HepG2 (cell line): ENCODE measurements around the gene AJM1. TPM values are rescaled to one million over a fixed set of nuclear protein-coding genes. Genes with fewer than 3 reads are reported as not detected.

Experiments used
- ATAC-seq: fragments of 200-7000 bp; cut with Tn5 transposase; 3 replicates; pipeline ENCODE4 v1.9.1; 2020; ENCODE audit warnings: mild to moderate bottlenecking, moderate library complexity
- BruUV-seq: library from RNA; stranded (reverse); fragments of 400-500 nt; replicated peaks from 2 replicates; lab custom pipeline; 2021; lab: Mats Ljungman, UMichigan
- CTCF ChIA-PET: fragments of 300-600 bp; formaldehyde crosslinking; extraction: SDS; loops from one replicate; lab custom pipeline; 2021; ENCODE audit warnings: low total read pairs, inconsistent platforms, low intra/inter-chr PET ratio; lab: Yijun Ruan, JAX
- POLR2A ChIA-PET: fragments of 350-600 bp; sonication (Branson Sonifier 250); formaldehyde crosslinking; loops from one replicate; lab custom pipeline; 2020; ENCODE audit warnings: antibody characterized with exemption, inconsistent platforms; lab: Yijun Ruan, JAX
- DNase-seq: peaks from one replicate; pipeline ENCODE4 v3.0.0-alpha.2; 2015; ENCODE audit warnings: low spot score
- FAIRE-seq: peaks from 3 replicates; lab custom pipeline; 2011; peaks lifted over from hg19 to GRCh38; lab: Jason Lieb, UNC
- H2AFZ ChIP-seq: one replicate; pipeline ENCODE4 v1.6.1; 2011; ENCODE audit warnings: low read length, inconsistent platforms
- H3K27ac ChIP-seq: fragments of 300-600 bp; 3 replicates; pipeline ENCODE4 v1.8.0; 2011; ENCODE audit warnings: mixed run types, mild to moderate bottlenecking, mixed read lengths, low read length, inconsistent platforms; ENCODE audit not compliant: insufficient read depth; ENCODE audit errors: extremely low read length
- H3K27me3 ChIP-seq, 2 experiments: fragments of 200-600 bp in 1 of 2; 2 replicates in 1 of 2; 3 replicates in 1 of 2; pipeline versions ENCODE4 v1.6.0 to v1.8.0; 2011; ENCODE audit warnings: low read length in 2 of 2, mild to moderate bottlenecking in 2 of 2, moderate library complexity in 2 of 2, inconsistent platforms in 1 of 2; ENCODE audit not compliant: insufficient read depth in 2 of 2, control insufficient read depth in 1 of 2
- H3K36me3 ChIP-seq, 2 experiments: fragments of 200-600 bp in 1 of 2; replicated peaks in 1 of 2; 2 replicates in 1 of 2; 3 replicates in 1 of 2; pipeline versions ENCODE4 v1.5.1 to v1.8.0; 2011; ENCODE audit warnings: low read length in 2 of 2, inconsistent platforms in 1 of 2; ENCODE audit not compliant: insufficient read depth in 2 of 2, control insufficient read depth in 1 of 2
- H3K4me1 ChIP-seq: 2 replicates; pipeline ENCODE4 v1.5.1; 2012; ENCODE audit warnings: low read length, inconsistent platforms; ENCODE audit not compliant: insufficient read depth
- H3K4me2 ChIP-seq: 2 replicates; pipeline ENCODE4 v1.6.0; 2011; ENCODE audit warnings: low read depth, low read length, inconsistent platforms
- H3K4me3 ChIP-seq, 3 experiments: fragments of 200-600 bp in 1 of 3; sonication (generic), shearing (Covaris generic) in 1 of 3; replicated peaks in 1 of 3; 2 replicates each; pipeline ENCODE4 v1.5.1; 2011 to 2016; ENCODE audit warnings: low read length in 3 of 3, inconsistent platforms in 2 of 3, low read depth in 2 of 3, mild to moderate bottlenecking in 2 of 3, control low read depth in 1 of 3, mixed read lengths in 1 of 3; ENCODE audit not compliant: insufficient read depth in 1 of 3
- H3K79me2 ChIP-seq: one replicate; pipeline ENCODE4 v1.6.1; 2011; ENCODE audit warnings: low read length, inconsistent platforms; ENCODE audit not compliant: insufficient read depth
- H3K9ac ChIP-seq: 2 replicates; pipeline ENCODE4 v1.6.0; 2011; ENCODE audit warnings: mild to moderate bottlenecking, low read depth, low read length, inconsistent platforms; ENCODE audit not compliant: insufficient read depth
- H3K9me3 ChIP-seq: 2 replicates; pipeline ENCODE4 v1.5.1; 2012; ENCODE audit warnings: mild to moderate bottlenecking, low read length
- H4K20me1 ChIP-seq: 2 replicates; pipeline ENCODE4 v1.6.0; 2011; ENCODE audit warnings: inconsistent platforms, mild to moderate bottlenecking, low read length, moderate library complexity; ENCODE audit not compliant: insufficient read depth
- CCAR2 ChIP-seq: fragments of 200-400 bp; formaldehyde crosslinking; optimal IDR thresholded peaks from 2 replicates; pipeline ENCODE3; 2018; ENCODE audit warnings: low read depth, mild to moderate bottlenecking, low read length, moderate library complexity
- FOXA1 ChIP-seq, 2 experiments: fragments of 450-650 bp in 1 of 2; sonication (generic) in 1 of 2; formaldehyde crosslinking in 1 of 2; IDR thresholded peaks; 2 replicates each; pipeline versions ENCODE4 v1.4.0 to v1.6.1; 2016 to 2020; ENCODE audit warnings: missing genetic modification reagents in 1 of 2
- RBM39 ChIP-seq: fragments of 200-400 bp; formaldehyde crosslinking; IDR thresholded peaks from one replicate; pipeline ENCODE4 v1.6.1; 2018; ENCODE audit warnings: antibody characterized with exemption, mild to moderate bottlenecking, low read depth, low read length; ENCODE audit not compliant: poor library complexity, severe bottlenecking
- RFX3 ChIP-seq: IDR thresholded peaks from 2 replicates; pipeline ENCODE4 v1.6.1; 2016; ENCODE audit warnings: missing biosample characterization, missing genetic modification reagents
- SALL2 ChIP-seq: sonication (generic); formaldehyde crosslinking; IDR thresholded peaks from 2 replicates; pipeline ENCODE4 v1.8.1; 2023; ENCODE audit warnings: mild to moderate bottlenecking, missing genetic modification reagents, inconsistent platforms
- TARDBP ChIP-seq: sonication (generic); formaldehyde crosslinking; IDR thresholded peaks from 2 replicates; pipeline ENCODE4 v1.8.0; 2022; ENCODE audit warnings: mild to moderate bottlenecking, missing genetic modification reagents
- TGIF2 ChIP-seq: IDR thresholded peaks from 2 replicates; pipeline ENCODE4 v1.6.1; 2016; ENCODE audit warnings: control low read depth, missing compliant biosample characterization
- ZBTB21 ChIP-seq: sonication (generic); formaldehyde crosslinking; IDR thresholded peaks from 2 replicates; pipeline ENCODE4 v1.4.0; 2020; ENCODE audit warnings: missing genetic modification reagents
- ZC3H13 ChIP-seq: sonication (generic); formaldehyde crosslinking; IDR thresholded peaks from 2 replicates; pipeline ENCODE4 v1.8.1; 2023; ENCODE audit warnings: mild to moderate bottlenecking, missing genetic modification reagents, moderate library complexity
- ZFP36 ChIP-seq: fragments of 150-350 bp; IDR thresholded peaks from 2 replicates; pipeline ENCODE4 v1.6.1; 2018; ENCODE audit warnings: borderline replicate concordance, low read length, low read depth; ENCODE audit not compliant: partially characterized antibody
- ZFX ChIP-seq: sonication (generic); formaldehyde crosslinking; IDR thresholded peaks from 2 replicates; pipeline ENCODE4 v1.4.0; 2020; ENCODE audit warnings: mild to moderate bottlenecking, low read depth, missing genetic modification reagents, moderate library complexity
- ZNF44 ChIP-seq: sonication (generic); formaldehyde crosslinking; IDR thresholded peaks from 2 replicates; pipeline ENCODE4 v1.5.1; 2020; ENCODE audit warnings: mild to moderate bottlenecking, missing genetic modification reagents
- ZNF7 ChIP-seq: IDR thresholded peaks from 2 replicates; pipeline ENCODE4 v1.6.1; 2016; ENCODE audit warnings: missing biosample characterization, missing genetic modification reagents
- ZNF883 ChIP-seq: sonication (generic); formaldehyde crosslinking; IDR thresholded peaks from 2 replicates; pipeline ENCODE4 v1.5.1; 2020; ENCODE audit warnings: mild to moderate bottlenecking, missing genetic modification reagents; ENCODE audit errors: not compliant biosample characterization
- WGBS: methylation state at CpG from one replicate; pipeline ENCODE4 v1.1.6; 2017; ENCODE audit warnings: low lambda C conversion rate; 5-methylcytosine and 5-hydroxymethylcytosine counted together
- in situ Hi-C: cut with HindIII; loops from 2 replicates; pipeline ENCODE4 v1.10.0; 2017; ENCODE audit warnings: low pct_unique_long_range_greater_than_20kb; ENCODE audit not compliant: extremely low pct_ligation_motif_present
- intact Hi-C: fragments of 100-400 bp; cut with micrococcal nuclease; formaldehyde crosslinking; loops from one replicate; pipeline ENCODE4 v1.10.0; 2022; ENCODE audit not compliant: unreplicated experiment
- polyA plus RNA-seq, 8 experiments: library from polyadenylated mRNA; depleted of rRNA in 3 of 8; stranded (reverse) in 7 of 8; unstranded in 1 of 8; fragments of >200 nt; fragmentation: Illumina TruSeq in 4 of 8; extraction: Trizol in 4 of 8; gene quantifications; 2 replicates each; pipeline versions ENCODE4 v1.2.1 to v1.2.3, GENCODE V29; 2011 to 2016; ENCODE audit warnings: low read depth in 4 of 8, missing spikeins in 1 of 8, mixed read lengths in 1 of 8; ENCODE audit not compliant: insufficient read depth in 1 of 8
- total RNA-seq, 5 experiments: library from RNA; depleted of rRNA; stranded (reverse); fragments of >200 nt; fragmentation: Illumina TruSeq; extraction: Trizol; gene quantifications; 2 replicates each; pipeline ENCODE4 v1.2.3, GENCODE V29; 2016; ENCODE audit warnings: low read depth in 1 of 5
- TF ChIP-seq, protein P1 (sequence below): IDR thresholded peaks from 2 replicates; pipeline ENCODE4 v1.6.1; 2016
- TF ChIP-seq, protein P2 (sequence below): sonication (generic); formaldehyde crosslinking; IDR thresholded peaks from 2 replicates; pipeline ENCODE4 v1.5.0; 2020; ENCODE audit warnings: mild to moderate bottlenecking, missing genetic modification reagents, borderline replicate concordance
- TF ChIP-seq, protein P3 (sequence below): sonication (generic); formaldehyde crosslinking; IDR thresholded peaks from 2 replicates; pipeline ENCODE4 v1.8.0; 2022; ENCODE audit warnings: low read depth, missing genetic modification reagents

The AJM1 gene
- total and polyA plus RNA-seq, 2 of the 13 experiments (the other 11 are each of a cell fraction or from before 2014, with no cell fraction given): 1.1 to 1.2 TPM

GRCh38 chr9:136840877-136841645, 1.2 kb upstream of the AJM1 start:
- H3K27ac ChIP-seq: peak overlapping the region; percentile 62
- POLR2A ChIA-PET: interaction anchor here (1.5 to 1.7 kb wide), 2 partner anchors 45 to 50 kb away, joined by 3 to 5 read pairs; partner anchors contain the start of genes TMEM141 and TRAF2
- no TSS peak for BruUV-seq
- TF ChIP-seq TGIF2 (peak; percentile 51; the same call in 1 of the 2 replicates), CCAR2 (no peak), ZNF883 (CRISPR knock-in tag) (no peak), TARDBP (CRISPR knock-in tag) (peak; percentile 67), ZFP36 (no peak), RBM39 (no peak), RFX3 (CRISPR knock-in tag) (peak; percentile 81), SALL2 (0 out of 2 replicates have a peak, but pooled peaks have one; percentile 29), ZFX (CRISPR knock-in tag) (no peak; the same call in 1 of the 2 replicates), FOXA1 (IDR thresholded peaks at IDR 0.05) (no peak), FOXA1 (CRISPR knock-in tag; IDR thresholded peaks at IDR 0.05) (no peak), ZNF7 (CRISPR knock-in tag) (no peak), ZBTB21 (no peak), ZC3H13 (CRISPR knock-in tag) (peak; percentile 98), ZNF44 (no peak)
- TF ChIP-seq, protein P1, sequence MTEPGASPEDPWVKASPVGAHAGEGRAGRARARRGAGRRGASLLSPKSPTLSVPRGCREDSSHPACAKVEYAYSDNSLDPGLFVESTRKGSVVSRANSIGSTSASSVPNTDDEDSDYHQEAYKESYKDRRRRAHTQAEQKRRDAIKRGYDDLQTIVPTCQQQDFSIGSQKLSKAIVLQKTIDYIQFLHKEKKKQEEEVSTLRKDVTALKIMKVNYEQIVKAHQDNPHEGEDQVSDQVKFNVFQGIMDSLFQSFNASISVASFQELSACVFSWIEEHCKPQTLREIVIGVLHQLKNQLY (CRISPR knock-in tag): no peak
- TF ChIP-seq, protein P2, sequence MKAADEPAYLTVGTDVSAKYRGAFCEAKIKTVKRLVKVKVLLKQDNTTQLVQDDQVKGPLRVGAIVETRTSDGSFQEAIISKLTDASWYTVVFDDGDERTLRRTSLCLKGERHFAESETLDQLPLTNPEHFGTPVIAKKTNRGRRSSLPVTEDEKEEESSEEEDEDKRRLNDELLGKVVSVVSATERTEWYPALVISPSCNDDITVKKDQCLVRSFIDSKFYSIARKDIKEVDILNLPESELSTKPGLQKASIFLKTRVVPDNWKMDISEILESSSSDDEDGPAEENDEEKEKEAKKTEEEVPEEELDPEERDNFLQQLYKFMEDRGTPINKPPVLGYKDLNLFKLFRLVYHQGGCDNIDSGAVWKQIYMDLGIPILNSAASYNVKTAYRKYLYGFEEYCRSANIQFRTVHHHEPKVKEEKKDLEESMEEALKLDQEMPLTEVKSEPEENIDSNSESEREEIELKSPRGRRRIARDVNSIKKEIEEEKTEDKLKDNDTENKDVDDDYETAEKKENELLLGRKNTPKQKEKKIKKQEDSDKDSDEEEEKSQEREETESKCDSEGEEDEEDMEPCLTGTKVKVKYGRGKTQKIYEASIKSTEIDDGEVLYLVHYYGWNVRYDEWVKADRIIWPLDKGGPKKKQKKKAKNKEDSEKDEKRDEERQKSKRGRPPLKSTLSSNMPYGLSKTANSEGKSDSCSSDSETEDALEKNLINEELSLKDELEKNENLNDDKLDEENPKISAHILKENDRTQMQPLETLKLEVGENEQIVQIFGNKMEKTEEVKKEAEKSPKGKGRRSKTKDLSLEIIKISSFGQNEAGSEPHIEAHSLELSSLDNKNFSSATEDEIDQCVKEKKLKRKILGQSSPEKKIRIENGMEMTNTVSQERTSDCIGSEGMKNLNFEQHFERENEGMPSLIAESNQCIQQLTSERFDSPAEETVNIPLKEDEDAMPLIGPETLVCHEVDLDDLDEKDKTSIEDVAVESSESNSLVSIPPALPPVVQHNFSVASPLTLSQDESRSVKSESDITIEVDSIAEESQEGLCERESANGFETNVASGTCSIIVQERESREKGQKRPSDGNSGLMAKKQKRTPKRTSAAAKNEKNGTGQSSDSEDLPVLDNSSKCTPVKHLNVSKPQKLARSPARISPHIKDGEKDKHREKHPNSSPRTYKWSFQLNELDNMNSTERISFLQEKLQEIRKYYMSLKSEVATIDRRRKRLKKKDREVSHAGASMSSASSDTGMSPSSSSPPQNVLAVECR (CRISPR knock-in tag): peak; percentile 33; the same call in 1 of the 2 replicates
- TF ChIP-seq, protein P3, sequence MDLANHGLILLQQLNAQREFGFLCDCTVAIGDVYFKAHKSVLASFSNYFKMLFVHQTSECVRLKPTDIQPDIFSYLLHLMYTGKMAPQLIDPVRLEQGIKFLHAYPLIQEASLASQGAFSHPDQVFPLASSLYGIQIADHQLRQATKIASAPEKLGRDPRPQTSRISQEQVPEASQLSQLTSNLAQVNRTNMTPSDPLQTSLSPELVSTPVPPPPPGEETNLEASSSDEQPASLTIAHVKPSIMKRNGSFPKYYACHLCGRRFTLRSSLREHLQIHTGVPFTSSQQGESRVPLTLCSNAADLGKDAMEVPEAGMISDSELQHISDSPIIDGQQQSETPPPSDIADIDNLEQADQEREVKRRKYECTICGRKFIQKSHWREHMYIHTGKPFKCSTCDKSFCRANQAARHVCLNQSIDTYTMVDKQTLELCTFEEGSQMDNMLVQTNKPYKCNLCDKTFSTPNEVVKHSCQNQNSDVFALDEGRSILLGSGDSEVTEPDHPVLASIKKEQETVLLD (CRISPR knock-in tag): peak; percentile 44; the same call in 1 of the 2 replicates

More at GRCh38 chr9:136840877-136841645, 1.2 kb upstream of the AJM1 start:
- peak overlapping the region in 1 of 3 experiments; percentile 73; a peak in 1 of 6 replicates for H3K4me3 ChIP-seq
- in situ Hi-C loops (loop anchor here (10.0 kb wide), 1 partner anchor 194 kb away; the partner anchor contains the start of gene FUT7), intact Hi-C loops (no loop called here)
- peaks cover 41% of the 10 kb centered on the region for H3K4me1 ChIP-seq
- FAIRE-seq (peak; percentile 67), DNase-seq (peak; percentile 73), ATAC-seq (peak; percentile 39)
- H2AFZ ChIP-seq: no peak overlapping the region
- WGBS: 61% methylated on average over 14 of the region's 28 CpGs
- CTCF ChIA-PET: interaction anchor here (0.9 kb wide), 1 partner anchor 49 kb away, joined by 3 read pairs; no protein-coding TSS in a partner anchor
- no peaks in the 10 kb centered on the region for H3K9me3 ChIP-seq
- peaks cover 9 to 10% of the 10 kb centered on the region in 2 experiments; a peak in 3 of 5 replicates for H3K36me3 ChIP-seq
- H3K4me2 ChIP-seq: peak overlapping the region; percentile 77
- no peaks in the 10 kb centered on the region for H3K79me2 ChIP-seq
- H4K20me1 ChIP-seq: no peaks in the 10 kb centered on the region
- H3K9ac ChIP-seq: no peak overlapping the region
- H3K27me3 ChIP-seq: no peaks in the 10 kb centered on the region
